ENCODE measurements around the gene PINLYP. TPM values are rescaled to one million over a fixed set of nuclear protein-coding genes. Genes with fewer than 3 reads are reported as not detected.

The PINLYP gene
- total RNA-seq, 1 experiment from 2014 or later = 0.17 TPM

DNA sequence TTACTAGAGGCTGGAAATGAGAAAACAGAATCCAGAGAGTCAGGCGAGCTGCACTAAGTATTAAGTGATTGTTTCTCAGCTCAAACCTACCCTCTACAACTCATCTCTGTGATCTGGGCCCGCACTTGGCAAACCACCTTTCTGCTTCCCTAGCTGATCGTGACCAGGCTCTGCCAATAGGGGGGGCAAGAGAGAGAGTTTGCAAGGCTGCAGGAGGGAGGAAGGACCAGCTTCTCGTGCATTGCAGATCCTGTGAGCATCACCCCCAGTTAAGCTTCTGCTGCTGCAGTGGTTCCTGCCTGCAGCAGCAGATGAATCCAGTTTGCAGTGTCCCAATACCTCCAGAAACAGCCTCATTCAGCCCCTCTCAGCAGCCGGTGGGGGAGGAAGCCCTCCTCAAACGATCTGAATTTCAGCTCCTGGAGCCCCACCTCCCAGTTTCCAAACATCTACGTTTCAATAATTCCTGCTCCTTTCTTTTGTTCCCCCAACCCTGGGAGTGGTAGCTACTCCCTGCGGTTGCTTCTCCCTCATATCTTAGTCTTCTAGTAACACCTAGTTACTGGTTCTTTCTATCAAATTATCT, 20.3 kb upstream of the PINLYP start:
- Histone ChIP-seq H3K4me1 (ENCODE audit: control insufficient read depth in 1 of 2, insufficient read depth in 2 of 2, low read length in 2 of 2) (no peaks in the 10 kb centered on the region), H3K27me3 (ENCODE audit: insufficient read depth, low read length) (no peaks in the 10 kb centered on the region), H3K9ac (ENCODE audit: low read length) (no peak overlapping the region), H3K9me2 (ENCODE audit: insufficient read depth) (no peaks in the 10 kb centered on the region), H3K79me2 (ENCODE audit: insufficient read depth, low read length) (no peaks in the 10 kb centered on the region), H3K27ac (ENCODE audit: low read depth, low read length) (no peak overlapping the region), H2AFZ (ENCODE audit: low read depth, low read length, poor library complexity, severe bottlenecking) (no peak overlapping the region), H3K36me3 (ENCODE audit: control insufficient read depth in 1 of 2, insufficient read depth in 2 of 2, low read length in 2 of 2) (peaks cover 5 to 10% of the 10 kb centered on the region in 2 experiments; a peak in 3 of 4 replicates), H4K20me1 (ENCODE audit: insufficient read depth) (no peaks in the 10 kb centered on the region), H3K4me3 (replicated peaks in 1 of 2; ENCODE audit: low read depth in 1 of 2, low read length in 2 of 2) (no peak overlapping the region), H3K4me2 (ENCODE audit: low read length) (no peak overlapping the region), H3K9me3 (ENCODE audit: control insufficient read depth in 1 of 2, insufficient read depth in 1 of 2, low read depth in 1 of 2, low read length in 2 of 2) (no peaks in the 10 kb centered on the region)
- ChIA-PET POLR2A (no interaction called here), CTCF (interaction anchor here (0.6 to 3.2 kb wide), 16 partner anchors 10 to 254 kb away, joined by 3 to 20 read pairs (median 5); partner anchors contain the start of genes IRGQ, PINLYP, XRCC1 and ZNF575), RAD21 (ENCODE audit: low non-redundant PET in 1 of 2, low total read pairs in 2 of 2, uncharacterized antibody in 2 of 2, unreplicated experiment in 2 of 2) (interaction anchor here (1.0 to 1.3 kb wide), 3 partner anchors 39 to 113 kb away, joined by 3 to 4 read pairs (median 3); no protein-coding TSS in a partner anchor)
- peak; percentile 92 for ATAC-seq
- no peak for TF ChIP-seq EGR1 (IDR thresholded peaks at IDR 0.05; ENCODE audit: low read depth)
- peak; percentile 58 for TF ChIP-seq RAD21 (IDR thresholded peaks at IDR 0.05; ENCODE audit: low read depth)
- TF ChIP-seq CTCF (IDR thresholded peaks at IDR 0.05 in 2 of 3, conservative IDR thresholded peaks at IDR 0.05 in 1 of 3; ENCODE audit: borderline replicate concordance in 1 of 3, insufficient read depth in 1 of 3, low read depth in 2 of 3, low read length in 2 of 3) = peak; percentile 55 to 95 (median 88)
- no TSS peak for BruUV-seq (replicated peaks)
- no peak for DNase-seq (ENCODE audit: low read depth, low spot score)
- intact Hi-C loops (cut with micrococcal nuclease) = no loop called here

- POLR2A ChIA-PET = no interaction called here
- TF ChIP-seq RAD21 (IDR thresholded peaks at IDR 0.05; ENCODE audit: low read depth) (peak; percentile 24; the same call in 1 of the 2 replicates), MAX (IDR thresholded peaks at IDR 0.05) (no peak), CTCF (IDR thresholded peaks at IDR 0.05 in 2 of 3, conservative IDR thresholded peaks at IDR 0.05 in 1 of 3; ENCODE audit: borderline replicate concordance in 1 of 3, insufficient read depth in 1 of 3, low read depth in 2 of 3, low read length in 2 of 3) (peak in 2 of 3 experiments; percentile 18 to 33; a peak in 2 of 6 replicates), CBX3 (IDR thresholded peaks at IDR 0.05; ENCODE audit: low read depth) (no peak), EZH2 (IDR thresholded peaks at IDR 0.05) (no peak), SP1 (IDR thresholded peaks at IDR 0.05; ENCODE audit: low read depth) (no peak)
- TF ChIP-seq, protein P1, sequence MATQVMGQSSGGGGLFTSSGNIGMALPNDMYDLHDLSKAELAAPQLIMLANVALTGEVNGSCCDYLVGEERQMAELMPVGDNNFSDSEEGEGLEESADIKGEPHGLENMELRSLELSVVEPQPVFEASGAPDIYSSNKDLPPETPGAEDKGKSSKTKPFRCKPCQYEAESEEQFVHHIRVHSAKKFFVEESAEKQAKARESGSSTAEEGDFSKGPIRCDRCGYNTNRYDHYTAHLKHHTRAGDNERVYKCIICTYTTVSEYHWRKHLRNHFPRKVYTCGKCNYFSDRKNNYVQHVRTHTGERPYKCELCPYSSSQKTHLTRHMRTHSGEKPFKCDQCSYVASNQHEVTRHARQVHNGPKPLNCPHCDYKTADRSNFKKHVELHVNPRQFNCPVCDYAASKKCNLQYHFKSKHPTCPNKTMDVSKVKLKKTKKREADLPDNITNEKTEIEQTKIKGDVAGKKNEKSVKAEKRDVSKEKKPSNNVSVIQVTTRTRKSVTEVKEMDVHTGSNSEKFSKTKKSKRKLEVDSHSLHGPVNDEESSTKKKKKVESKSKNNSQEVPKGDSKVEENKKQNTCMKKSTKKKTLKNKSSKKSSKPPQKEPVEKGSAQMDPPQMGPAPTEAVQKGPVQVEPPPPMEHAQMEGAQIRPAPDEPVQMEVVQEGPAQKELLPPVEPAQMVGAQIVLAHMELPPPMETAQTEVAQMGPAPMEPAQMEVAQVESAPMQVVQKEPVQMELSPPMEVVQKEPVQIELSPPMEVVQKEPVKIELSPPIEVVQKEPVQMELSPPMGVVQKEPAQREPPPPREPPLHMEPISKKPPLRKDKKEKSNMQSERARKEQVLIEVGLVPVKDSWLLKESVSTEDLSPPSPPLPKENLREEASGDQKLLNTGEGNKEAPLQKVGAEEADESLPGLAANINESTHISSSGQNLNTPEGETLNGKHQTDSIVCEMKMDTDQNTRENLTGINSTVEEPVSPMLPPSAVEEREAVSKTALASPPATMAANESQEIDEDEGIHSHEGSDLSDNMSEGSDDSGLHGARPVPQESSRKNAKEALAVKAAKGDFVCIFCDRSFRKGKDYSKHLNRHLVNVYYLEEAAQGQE (IDR thresholded peaks at IDR 0.05; ENCODE audit: low read depth) = no peak
These were observed 14.9 kb upstream of the PINLYP start for GRCh38 chr19:43560687-43561086.

More at GRCh38 chr19:43560687-43561086, 14.9 kb upstream of the PINLYP start:
- Histone ChIP-seq H3K36me3 (ENCODE audit: control insufficient read depth in 1 of 2, insufficient read depth in 2 of 2, low read length in 2 of 2) (no peaks in the 10 kb centered on the region; a peak in 2 of 4 replicates), H3K27ac (ENCODE audit: low read depth, low read length) (no peak overlapping the region), H4K20me1 (ENCODE audit: insufficient read depth) (no peaks in the 10 kb centered on the region), H3K79me2 (ENCODE audit: insufficient read depth, low read length) (no peaks in the 10 kb centered on the region), H3K4me3 (replicated peaks in 1 of 2; ENCODE audit: low read depth in 1 of 2, low read length in 2 of 2) (no peak overlapping the region), H3K9me3 (ENCODE audit: control insufficient read depth in 1 of 2, insufficient read depth in 1 of 2, low read depth in 1 of 2, low read length in 2 of 2) (no peaks in the 10 kb centered on the region), H3K9me2 (ENCODE audit: insufficient read depth) (no peaks in the 10 kb centered on the region), H2AFZ (ENCODE audit: low read depth, low read length, poor library complexity, severe bottlenecking) (no peak overlapping the region), H3K4me2 (ENCODE audit: low read length) (no peak overlapping the region), H3K27me3 (ENCODE audit: insufficient read depth, low read length) (no peaks in the 10 kb centered on the region), H3K9ac (ENCODE audit: low read length) (no peak overlapping the region), H3K4me1 (ENCODE audit: control insufficient read depth in 1 of 2, insufficient read depth in 2 of 2, low read length in 2 of 2) (peaks cover 0 to 24% of the 10 kb centered on the region in 2 experiments; a peak in 2 of 4 replicates)
- RAD21 ChIA-PET (ENCODE audit: low non-redundant PET in 1 of 2, low total read pairs in 2 of 2, uncharacterized antibody in 2 of 2, unreplicated experiment in 2 of 2) = no interaction called here
- peak; percentile 83 for ATAC-seq
- intact Hi-C loops (cut with micrococcal nuclease) = no loop called here
- no TSS peak for BruUV-seq (replicated peaks)
- no peak for DNase-seq (ENCODE audit: low read depth, low spot score)
- CTCF ChIA-PET = no interaction called here

Data from HCT116 (cell line).